ENCODE results near the gene NFIA.
"Not testable (repeated sequence)": the region's sequence is repeated elsewhere in the genome, so short reads cannot be mapped to it uniquely, and the experiment has no call there.

NFIA gene

DNA sequence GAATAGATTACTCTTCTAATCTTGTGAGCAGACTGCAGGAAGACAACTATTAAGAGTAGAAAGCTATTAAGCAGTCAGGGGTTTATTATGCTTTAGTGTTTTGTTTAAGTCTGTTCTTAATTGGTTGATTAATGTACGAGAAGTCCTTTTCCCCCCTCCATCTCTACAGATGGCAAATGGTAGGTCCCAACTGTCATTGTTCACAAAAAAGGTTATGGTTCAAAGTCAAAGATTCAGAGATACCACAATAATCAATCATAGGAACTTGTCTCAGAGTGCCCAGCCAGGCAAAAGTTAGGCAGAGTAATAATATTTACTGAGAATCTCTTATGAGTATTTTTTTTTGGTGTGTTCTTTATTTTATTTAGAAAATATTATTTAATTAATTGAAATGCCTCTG is 26.8 kb downstream of the NFIA start:
- no peak for DNase-seq

DNA sequence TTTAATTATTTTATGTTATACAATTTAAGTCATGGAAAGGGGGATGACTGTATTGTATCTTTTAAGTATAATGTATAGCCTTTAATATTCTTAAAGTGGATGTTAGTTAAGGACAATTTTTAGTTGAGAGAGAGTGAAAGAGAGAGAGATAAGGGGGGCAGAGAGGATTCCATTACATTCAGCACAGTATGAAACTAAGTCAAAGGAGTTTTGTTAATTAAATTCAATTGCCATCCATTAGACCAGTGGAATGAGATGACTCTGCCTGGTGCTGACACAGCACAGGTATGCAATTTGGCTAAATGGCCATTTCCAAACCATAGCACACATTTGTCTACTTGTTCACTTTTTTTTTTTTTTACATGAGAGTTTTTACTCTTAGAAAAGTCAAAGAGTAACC is 27.5 kb downstream of the NFIA start:
- no peak for DNase-seq

DNA sequence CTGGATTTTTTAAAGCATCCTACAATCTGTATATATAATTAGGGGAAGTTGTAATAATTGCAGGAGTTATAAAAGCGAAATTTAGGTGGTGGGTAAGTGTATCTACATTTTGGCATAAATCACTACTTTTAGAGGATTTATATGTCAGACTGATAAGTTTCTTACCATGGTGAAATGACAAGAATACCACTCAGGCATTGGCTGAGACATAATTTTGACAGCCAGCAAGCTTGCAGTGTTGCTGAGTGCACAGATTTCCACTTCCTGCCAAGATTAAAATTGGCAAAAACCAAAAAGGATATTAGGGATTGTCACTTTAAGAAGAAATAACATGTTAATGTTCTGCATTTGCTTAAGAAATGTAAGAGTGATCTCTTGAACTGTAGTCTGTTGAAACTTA is 28.2 kb downstream of the NFIA start:
- DNase-seq = no peak

DNA sequence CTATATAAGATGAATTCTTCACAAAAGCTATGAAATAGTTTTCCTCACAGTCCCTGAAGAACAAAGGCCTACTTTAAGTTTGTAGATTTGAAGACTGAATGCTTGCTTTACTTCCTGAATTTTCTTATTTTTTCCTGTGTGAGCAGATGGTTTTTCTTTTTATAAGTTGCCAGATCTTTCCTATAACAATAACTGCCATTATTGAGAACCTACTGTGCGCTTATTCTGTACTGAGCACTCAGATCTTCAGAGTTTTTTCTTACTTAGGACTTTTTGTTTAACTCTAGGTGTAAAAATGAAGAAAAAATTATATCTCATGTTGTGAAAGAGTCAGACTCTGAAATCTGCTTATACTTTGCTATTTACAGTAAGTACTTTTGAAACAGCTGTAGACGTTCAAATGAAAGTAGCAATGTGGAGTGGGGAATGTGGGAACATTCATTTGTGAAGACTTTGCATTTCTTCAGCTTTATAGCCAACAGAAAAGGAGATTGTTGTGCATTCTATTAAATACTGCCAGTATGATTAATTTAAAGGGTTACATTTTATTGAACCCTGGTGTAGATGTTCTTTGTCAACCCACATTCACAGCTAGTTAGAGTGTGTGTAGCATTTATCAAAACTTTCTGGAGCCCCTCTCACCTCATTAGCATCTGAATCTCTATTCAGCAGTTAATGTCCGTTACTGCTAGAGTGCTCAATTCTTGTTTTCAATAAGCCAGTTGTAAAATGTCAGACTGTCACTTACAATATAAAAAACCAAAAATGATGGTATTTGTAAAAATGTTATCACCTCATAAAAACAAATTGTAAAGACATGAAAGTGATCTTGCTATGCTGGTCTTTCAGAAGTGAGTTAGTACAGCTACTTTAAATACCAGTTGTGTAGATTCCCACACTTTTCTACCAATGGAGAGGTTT is 29.0 kb downstream of the NFIA start:
- no peak for DNase-seq

DNA sequence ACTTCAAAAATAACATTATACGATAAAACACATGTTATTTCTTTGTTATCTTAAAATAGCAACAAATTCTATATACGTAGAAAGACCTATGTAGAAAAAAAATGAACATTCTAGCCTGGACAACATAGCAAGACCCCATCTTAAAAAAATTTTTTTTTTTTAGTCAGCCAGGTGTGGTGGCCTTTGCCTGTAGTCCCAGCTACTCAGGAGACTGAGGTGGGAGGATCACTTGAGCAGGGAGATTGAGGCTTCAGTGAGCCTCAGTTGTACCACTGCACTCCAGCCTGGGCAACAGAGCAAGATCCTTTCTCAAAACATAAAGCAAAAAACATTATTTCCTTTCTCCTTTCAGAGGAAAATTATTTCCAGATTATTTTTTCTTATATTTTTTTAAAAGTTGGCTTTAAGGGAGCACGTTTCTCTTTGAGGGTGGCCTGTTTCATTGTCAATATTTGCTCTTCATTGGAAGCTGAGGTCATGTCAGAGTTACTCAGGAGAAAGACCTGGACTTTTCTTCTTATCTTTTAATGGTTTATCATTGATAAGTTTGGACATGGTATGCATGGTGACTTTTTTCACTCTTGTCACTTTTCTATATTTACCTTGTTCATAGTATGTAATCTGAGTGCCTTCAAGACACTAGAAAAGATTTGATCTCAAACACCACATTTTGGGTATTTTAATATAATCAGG is 32.0 kb downstream of the NFIA start:
- no peak for DNase-seq

DNA sequence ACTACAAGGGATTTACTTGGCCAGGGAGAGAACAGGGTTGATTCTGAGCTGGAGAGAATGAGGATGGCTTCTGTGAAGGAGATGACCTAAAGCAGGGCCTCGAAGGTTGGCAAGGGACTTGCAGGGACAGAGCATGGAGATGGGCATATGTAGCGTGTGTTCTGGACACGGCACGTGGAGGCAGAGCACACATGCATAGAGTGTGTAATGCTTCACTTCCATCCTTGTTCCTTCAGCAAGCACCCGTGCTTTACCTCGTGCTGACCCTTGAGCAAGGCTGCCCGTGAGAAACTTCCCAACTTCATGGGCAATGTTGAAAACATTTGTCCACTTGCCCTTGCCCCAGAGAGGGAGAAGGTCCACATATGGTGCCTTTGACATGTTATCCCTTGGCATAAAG is 33.1 kb downstream of the NFIA start:
- no peak for DNase-seq

DNA sequence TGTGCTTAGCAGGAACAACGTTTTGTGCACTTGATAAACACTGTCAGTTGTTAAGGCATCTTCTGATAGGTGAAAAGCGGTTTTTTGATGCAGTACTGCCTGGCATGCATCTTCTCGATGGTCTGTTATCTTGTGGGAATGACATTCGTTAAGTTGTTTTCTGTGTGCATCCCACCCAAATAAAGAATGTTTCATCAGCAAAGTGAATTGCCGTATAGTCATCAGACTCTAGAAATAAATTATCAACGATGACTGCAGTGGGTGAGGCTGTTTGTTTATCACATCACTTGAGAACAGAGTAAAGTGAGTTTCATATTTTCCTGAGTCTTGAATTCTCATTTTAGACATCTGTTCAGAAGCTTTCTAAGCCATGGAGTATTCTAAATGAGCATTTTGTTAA is 34.1 kb downstream of the NFIA start:
- no peak for DNase-seq

DNA sequence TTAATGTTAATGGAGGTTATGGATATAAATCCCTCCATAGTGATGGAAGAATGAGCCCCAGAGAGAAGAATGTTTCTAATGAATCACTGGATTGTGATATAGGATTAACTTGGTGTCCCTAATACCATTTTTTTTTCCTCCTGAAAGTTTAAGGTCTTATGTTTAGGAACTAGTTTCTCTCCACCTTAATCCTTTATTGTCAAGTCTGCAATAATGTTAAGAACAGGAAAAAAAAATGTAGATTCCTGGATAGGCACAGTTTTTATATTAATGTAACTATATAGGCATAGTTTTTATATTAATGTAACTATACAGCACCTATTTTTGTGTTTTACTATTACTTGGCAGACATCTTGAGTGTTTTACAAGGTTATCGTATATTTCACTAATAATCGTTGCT is 34.9 kb downstream of the NFIA start:
- DNase-seq = no peak

DNA sequence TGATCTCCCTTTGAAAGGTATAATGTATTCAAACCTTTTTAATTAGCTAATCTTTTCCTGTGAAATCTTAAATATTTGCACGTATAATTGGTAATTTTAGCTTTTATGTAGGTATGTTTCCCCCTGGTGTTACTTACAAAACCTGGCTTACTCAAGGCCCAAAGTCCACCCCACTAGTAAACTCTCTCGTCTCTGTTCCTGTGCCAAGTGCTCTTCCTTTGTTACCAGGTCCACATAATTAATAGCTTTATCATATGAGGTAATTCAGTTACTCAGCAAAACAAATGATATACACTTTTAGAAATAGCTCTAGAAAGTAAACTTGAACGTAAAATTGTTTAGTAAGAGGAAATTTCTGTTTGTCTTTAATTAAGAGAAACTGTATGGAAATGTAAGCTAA is 36.7 kb downstream of the NFIA start:
- DNase-seq = no peak

DNA sequence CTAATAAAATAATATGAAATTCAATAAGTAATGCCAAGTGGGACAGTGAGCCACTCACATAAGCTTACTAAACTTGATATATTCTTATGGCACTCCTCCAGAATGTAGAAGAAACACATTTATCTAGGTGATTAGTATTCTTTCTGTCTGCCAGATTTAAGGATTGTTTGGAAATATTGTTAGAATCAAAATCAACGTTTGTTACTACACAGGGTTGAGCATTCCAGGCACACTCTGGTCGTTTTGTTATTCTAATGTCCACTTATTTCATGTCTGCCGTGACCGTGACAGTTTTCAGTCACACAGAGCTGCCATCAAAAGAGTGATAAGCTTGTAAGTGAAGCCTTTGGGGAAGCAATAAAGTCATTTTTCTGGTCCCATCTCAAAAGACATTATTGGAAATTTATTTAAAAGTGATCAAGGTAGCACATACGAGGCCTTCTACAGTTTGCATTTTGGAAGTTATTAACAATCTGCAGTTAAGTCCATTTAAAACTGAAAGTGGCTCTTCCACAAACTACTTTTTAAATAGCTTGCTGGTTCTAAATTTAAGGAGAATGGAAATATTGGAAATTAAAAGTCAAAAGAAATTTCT is 38.0 kb downstream of the NFIA start:
- DNase-seq = no peak

DNA sequence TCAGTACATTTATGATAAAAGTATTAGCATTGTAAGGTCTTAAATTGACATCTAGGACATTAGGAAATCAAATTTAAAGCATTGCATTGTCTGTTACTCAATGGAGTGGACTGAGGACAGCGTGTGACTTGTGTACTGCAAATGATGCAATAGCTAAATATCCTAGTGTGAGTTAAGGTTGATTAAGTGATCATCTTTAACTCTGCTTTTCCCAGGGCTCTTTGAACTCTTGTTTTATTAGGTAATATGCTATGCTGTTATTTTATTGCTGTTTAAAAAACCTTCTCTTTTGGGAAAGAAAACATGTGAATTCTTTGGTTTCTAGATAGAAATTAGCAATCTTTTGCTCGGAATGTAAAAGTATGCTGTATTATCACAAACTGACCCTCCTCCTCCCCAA is 38.6 kb downstream of the NFIA start:
- DNase-seq = no peak

DNA sequence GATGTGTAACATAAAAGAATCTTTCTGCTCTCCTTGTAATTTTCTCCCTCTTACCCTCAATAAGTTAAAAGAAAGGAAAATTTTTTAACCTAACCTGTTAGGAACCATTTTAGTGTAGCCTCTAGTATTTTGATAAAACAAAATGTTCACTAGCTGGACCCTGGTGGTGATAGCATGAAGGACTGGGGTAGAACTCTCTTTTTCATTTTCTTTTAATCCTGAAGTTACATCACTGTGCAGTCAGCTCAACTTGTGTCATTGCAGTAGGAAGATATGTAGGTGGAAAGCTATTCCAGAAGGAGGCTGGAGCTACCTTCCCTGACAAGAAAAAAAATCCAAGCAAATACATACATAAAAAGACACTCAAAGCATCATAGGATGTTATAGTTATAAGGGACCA is 39.3 kb downstream of the NFIA start:
- no peak for DNase-seq

DNA sequence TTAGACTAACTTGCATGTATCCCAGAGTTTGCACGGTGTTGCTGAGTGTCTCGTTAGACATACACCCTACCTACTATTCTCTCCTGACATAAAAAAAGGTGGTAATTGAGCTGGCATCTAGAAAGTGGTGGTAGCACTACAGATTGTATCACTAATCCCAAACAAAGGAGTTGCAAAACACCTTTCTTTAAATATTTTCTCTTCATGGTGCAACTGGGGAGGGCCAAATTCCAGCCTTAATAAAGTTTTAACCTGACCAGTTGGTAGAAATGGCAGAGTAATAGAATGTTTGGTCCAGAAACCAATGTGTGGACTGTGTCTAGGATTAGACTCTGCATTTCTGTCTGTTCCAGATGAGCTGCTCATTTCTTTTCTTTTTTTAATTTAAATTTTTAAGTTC is 40.0 kb downstream of the NFIA start:
- no peak for DNase-seq

DNA sequence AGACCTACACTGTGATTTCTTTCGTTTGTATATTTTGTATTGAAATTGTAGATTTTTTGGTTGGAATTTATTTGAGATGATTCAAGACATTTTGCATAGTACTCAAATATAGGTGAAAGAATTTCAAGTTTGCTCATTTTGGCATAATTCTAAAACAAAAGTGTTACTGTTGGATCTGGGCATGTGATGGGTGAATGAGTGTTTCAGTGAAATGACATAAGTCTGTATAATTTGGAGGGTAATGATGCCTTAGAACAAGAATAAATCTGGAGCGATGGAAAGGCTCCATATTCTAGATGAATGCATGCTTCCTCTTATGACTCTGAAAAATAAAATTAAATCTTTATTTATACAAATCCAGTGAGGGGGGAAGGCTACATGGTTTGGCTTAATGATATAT is 41.0 kb downstream of the NFIA start:
- DNase-seq = no peak

DNA sequence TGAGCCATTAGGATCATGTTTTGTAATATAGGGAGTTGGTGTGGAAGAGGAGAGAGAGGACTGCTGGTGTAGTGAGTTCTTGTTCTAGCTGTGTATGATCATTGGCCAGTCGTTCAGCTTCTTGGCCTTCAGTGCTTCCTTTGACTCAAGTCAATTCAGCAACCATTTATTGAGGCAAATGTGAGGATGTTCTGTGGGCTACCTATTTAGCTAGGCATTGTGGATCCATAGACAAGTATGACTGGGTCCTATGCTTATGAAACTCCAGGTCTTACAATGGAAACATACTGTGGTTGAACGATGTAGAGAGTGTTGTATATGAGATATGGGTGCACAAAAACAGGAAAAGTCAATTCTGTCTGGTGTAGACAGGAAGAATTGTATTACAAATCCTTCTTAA is 41.7 kb downstream of the NFIA start:
- DNase-seq = no peak

DNA sequence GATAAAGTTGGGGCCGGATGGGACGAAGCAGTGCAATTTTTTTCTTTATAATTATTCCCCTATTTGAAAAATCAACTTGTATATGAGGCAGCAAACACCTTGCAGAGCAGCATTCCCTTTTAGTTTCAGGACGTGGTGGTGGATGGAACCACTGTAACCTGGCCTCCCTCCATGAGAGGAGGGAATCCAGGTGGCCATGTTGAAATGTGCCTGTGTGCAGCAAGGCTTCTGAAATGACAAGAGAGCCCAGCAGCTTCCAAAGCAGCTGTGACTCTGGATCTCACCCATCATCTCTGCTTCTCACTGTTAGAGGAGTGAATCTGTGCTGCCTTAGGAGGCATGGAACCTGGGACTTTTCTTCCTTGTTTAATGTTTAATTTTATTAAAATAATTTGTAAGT is 42.3 kb downstream of the NFIA start:
- DNase-seq = no peak

DNA sequence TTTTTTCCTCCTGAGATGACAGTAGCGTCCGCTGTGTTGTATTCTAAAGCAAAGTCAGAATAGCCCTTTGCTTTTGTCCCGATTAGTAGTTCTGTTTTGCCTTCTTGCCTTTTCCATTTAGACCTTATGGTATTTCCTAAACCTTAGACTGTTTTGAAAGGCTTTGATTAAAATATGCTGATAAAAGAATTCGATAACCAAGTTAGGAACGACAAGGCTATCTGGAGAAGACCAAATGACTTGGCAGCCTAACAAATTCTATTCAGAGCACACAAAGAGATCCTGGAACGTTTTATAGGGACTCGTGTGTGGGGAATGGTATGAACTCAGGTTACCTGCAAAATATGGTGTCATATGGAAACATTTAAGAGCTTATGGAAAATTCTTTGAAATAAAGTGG is 42.9 kb downstream of the NFIA start:
- DNase-seq = no peak

DNA sequence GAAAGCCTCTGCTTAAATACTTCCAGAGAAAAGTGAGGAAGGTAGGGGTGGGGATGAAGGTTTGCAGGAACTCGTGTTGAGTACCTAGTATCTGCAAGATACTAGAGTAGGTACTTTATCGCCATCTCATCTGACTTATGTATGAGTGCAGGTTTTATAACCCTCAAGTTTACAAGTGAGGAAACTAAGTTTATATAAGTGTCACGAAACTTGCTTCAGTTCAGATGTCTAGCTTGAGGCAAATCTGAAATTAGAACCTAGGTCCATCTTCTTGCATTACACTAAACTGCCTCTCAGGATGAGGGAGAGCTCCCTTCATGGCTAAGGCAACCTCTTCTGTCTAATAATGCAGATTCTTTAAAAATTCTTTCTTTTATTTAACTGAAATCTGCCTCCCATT is 43.5 kb downstream of the NFIA start:
- no peak for DNase-seq

DNA sequence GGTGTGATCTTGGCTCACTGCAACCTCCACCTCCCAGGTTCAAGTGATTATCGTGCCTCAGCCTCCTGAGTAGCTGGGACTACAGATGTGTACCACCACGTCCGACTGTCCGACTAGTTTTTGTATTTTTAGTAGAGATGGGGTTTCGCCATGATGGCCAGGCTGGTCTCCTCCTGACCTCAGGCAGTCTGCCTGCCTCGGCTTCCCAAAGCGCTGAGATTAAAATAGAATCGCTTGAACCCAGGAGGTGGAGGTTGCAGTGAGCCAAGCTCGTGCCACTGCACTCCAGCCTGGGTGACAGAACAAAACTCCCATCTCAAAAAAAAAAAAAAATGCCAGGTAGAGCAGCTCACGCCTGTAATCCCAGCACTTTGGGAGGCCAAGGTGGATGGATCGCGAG is 44.5 kb downstream of the NFIA start:
- not testable (repeated sequence) for DNase-seq

DNA sequence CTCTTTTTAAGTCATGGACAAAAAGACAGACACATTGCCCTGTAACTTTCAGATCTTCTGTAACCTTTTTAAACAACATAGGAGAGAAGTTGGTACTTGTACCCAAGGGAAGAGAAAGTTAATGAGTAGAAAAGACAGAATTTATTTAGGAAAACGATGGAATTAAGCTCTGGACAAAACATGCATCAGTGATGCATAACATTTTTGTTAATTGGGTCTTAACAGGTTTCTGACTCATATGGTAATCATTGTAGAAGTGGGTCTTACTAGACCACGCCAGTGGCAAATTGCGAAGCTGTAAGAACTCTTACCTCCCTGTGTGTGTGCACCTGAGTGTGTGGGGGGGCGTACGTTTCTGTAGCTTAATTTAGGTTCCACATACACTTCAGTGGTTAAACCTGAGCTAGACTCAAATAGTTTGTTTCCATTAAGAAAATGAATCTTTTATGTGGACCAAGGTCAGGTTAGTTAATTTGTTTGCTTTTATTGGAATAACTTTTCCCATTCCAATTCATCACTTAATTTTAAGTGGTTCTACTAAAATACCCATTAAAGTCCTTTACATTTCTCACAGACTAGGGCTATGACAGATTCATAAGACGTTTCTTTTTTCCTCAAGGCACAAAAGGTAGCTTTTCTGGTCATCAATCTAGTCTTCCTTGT is 48.1 kb downstream of the NFIA start:
- DNase-seq = no peak

DNA sequence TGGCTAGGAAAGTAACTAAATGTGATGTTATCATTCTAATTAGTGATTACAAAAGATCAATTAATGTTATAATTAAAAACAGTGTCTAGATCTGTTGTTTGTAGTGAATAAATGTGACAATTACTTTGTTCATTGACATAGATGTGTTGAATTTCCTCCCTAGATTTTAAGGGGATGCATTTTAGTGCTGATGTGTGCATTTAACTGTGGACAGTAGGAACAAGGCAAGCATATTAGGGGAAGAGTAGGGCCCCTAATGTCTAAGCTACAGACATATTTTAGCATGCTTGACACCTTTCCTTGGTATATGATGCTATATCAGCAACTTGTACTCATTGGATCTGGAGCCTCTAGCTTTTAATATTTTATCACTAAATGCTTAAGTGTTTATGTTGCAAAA is 48.9 kb downstream of the NFIA start:
- DNase-seq = no peak

DNA sequence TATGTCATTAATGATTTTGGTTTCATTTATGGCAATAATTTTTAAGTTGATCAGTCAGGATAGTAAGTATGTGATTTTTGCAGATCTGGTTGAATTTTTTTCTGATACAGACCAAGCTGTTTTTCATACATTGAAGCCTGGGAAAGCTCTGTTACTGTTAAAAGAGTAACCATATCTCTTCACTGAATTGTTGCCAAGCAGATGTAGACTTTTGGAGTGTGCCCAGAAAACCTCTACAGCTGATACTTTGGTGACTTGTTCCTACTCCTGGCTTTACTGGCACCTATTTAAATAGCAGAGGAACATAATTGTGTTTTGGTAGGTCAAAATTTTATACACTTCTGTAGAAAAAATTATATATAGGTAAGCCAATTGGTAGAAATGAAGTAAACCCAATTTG is 49.4 kb downstream of the NFIA start:
- DNase-seq = no peak

DNA sequence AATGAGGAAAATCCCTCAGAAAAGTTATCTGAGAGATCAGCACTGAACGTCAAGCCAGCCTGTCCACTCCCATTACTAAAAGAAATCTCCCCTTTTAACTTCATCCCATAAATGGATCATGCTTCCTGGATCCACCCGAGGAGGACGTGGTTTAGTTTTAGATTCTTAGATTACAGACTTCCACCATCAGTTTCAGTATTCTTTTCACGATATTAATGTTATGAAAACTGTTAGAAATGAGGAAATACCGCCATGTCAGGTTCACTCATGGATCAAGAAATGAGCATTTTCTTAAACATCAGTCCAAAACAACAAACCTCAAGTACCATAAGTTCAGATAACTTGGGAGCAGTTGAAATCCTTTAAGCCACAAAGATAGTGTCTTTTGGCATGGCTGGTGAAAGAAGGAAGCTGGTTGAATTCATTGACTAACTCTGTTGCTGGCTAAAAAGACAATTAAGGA is 49.8 kb downstream of the NFIA start:
- no peak for DNase-seq
